Measurements from ENCODE around the gene NKAIN2.
"Not testable (repeated sequence)": the region's sequence is repeated elsewhere in the genome, so short reads cannot be mapped to it uniquely, and the experiment has no call there.

Gene NKAIN2

GRCh38 chr6:124541573-124541972, 737.9 kb downstream of the NKAIN2 start:
- TF ChIP-seq CTCF (IDR thresholded peaks at IDR 0.05), result no peak
- Mint-ChIP-seq H3K4me3 (no peak overlapping the region), H3K36me3 (ENCODE audit: low read depth) (no peaks in the 10 kb centered on the region)

GRCh38 chr6:124546601-124547000, 742.9 kb downstream of the NKAIN2 start:
- Mint-ChIP-seq H3K36me3 (ENCODE audit: low read depth) (no peaks in the 10 kb centered on the region), H3K9me3 (no peaks in the 10 kb centered on the region), H3K4me3 (no peak overlapping the region), H3K27ac (no peak overlapping the region), H3K27me3 (ENCODE audit: low read depth, poor library complexity) (no peaks in the 10 kb centered on the region), H3K4me1 (peaks cover 6% of the 10 kb centered on the region)
- TF ChIP-seq CTCF (IDR thresholded peaks at IDR 0.05), result no peak
- no peak for DNase-seq

More at GRCh38 chr6:124541573-124541972, 737.9 kb downstream of the NKAIN2 start:
- no peaks in the 10 kb centered on the region for H3K27me3 Mint-ChIP-seq (ENCODE audit: low read depth, poor library complexity)
- no peak overlapping the region for H3K27ac Mint-ChIP-seq
- DNase-seq, result no peak
- peaks cover 9% of the 10 kb centered on the region for H3K4me1 Mint-ChIP-seq
- no peaks in the 10 kb centered on the region for H3K9me3 Mint-ChIP-seq

GRCh38 chr6:124551711-124552233, 748.1 kb downstream of the NKAIN2 start:
- no peaks in the 10 kb centered on the region for H3K27me3 Mint-ChIP-seq (ENCODE audit: low read depth, poor library complexity)
- no peaks in the 10 kb centered on the region for H3K36me3 Mint-ChIP-seq (ENCODE audit: low read depth)
- TF ChIP-seq CTCF (IDR thresholded peaks at IDR 0.05), result no peak
- H3K9me3 Mint-ChIP-seq, result peaks cover 16% of the 10 kb centered on the region
- H3K27ac Mint-ChIP-seq, result no peak overlapping the region
- DNase-seq, result no peak
- peaks cover 6% of the 10 kb centered on the region for H3K4me1 Mint-ChIP-seq
- H3K4me3 Mint-ChIP-seq, result no peak overlapping the region

- H3K27ac Mint-ChIP-seq, result peak overlapping the region; percentile 32
- no peaks in the 10 kb centered on the region for H3K36me3 Mint-ChIP-seq (ENCODE audit: low read depth)
- H3K4me1 Mint-ChIP-seq, result peaks cover 11% of the 10 kb centered on the region
- H3K9me3 Mint-ChIP-seq, result peaks cover 16% of the 10 kb centered on the region
- DNase-seq, result no peak
- peaks cover 4% of the 10 kb centered on the region for H3K27me3 Mint-ChIP-seq (ENCODE audit: low read depth, poor library complexity)
- H3K4me3 Mint-ChIP-seq, result no peak overlapping the region
- no peak for TF ChIP-seq CTCF (IDR thresholded peaks at IDR 0.05)
Measured at GRCh38 chr6:124557873-124558272, 754.2 kb downstream of the NKAIN2 start.

- H3K4me3 Mint-ChIP-seq; H3K36me3 Mint-ChIP-seq (ENCODE audit: low read depth); DNase-seq; H3K27me3 Mint-ChIP-seq (ENCODE audit: low read depth, poor library complexity); H3K27ac Mint-ChIP-seq: not testable (repeated sequence)
- peaks cover 16% of the 10 kb centered on the region for H3K9me3 Mint-ChIP-seq
- H3K4me1 Mint-ChIP-seq, result peaks cover 19% of the 10 kb centered on the region
Measured at GRCh38 chr6:124560078-124560477, 756.4 kb downstream of the NKAIN2 start.

GRCh38 chr6:124560873-124561567, 757.4 kb downstream of the NKAIN2 start:
- peaks cover 10% of the 10 kb centered on the region for H3K9me3 Mint-ChIP-seq
- peaks cover 4% of the 10 kb centered on the region for H3K27me3 Mint-ChIP-seq (ENCODE audit: low read depth, poor library complexity)
- H3K27ac Mint-ChIP-seq, result no peak overlapping the region
- no peaks in the 10 kb centered on the region for H3K36me3 Mint-ChIP-seq (ENCODE audit: low read depth)
- peaks cover 19% of the 10 kb centered on the region for H3K4me1 Mint-ChIP-seq
- no peak for TF ChIP-seq CTCF (IDR thresholded peaks at IDR 0.05)
- no peak overlapping the region for H3K4me3 Mint-ChIP-seq
- no peak for DNase-seq
